ENCODE results near the gene AHCYL2. TPM values are rescaled to one million over a fixed set of nuclear protein-coding genes. Genes with fewer than 3 reads are reported as not detected.
A peak's percentile ranks its signal among the peaks of the same experiment; 100 is the strongest.

AHCYL2 gene
- total and polyA plus RNA-seq, 12 donors, result 6.6 to 57.1 (median 21.7) TPM

DNA sequence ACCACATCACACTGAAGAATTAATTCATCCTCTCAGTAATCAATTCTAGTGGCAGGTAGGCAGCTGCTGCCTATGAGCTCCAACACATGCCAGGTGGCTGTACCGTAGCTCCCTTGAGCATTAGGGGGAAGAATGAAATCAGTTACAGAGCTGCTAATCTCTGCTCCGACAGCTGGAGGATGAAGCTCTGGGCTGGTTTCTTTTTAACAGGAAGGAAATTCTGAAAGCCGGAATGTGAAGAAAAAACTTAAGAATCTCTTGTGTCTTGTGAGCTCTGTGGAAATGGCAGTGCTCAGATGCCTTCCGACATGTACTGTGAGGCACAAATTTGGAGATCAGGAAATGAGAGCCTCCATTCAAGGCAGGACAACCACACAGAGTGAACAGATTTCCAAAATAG lies 2.8 kb upstream of the AHCYL2 start:
- H3K4me1 ChIP-seq (replicated peaks in 1 of 2), result peaks cover 5 to 18% of the 10 kb centered on the region in 2 donors
- 35 to 46% (median 37%) methylated on average over 4 of the region's 4 CpGs for WGBS, 4 donors
- intact Hi-C loops (cut with DNase I), result loop anchor here (5.0 to 10.0 kb wide), 2 partner anchors 50 to 53 kb away; no protein-coding TSS in a partner anchor
- H3K9me3 ChIP-seq (replicated peaks in 1 of 3), result no peaks in the 10 kb centered on the region
- no peaks in the 10 kb centered on the region for H3K36me3 ChIP-seq (replicated peaks in 1 of 2)
- no peaks in the 10 kb centered on the region for H3K27me3 ChIP-seq
- DNase-seq, result peak in 1 of 7 donors; percentile 46
- TF ChIP-seq, protein P1, sequence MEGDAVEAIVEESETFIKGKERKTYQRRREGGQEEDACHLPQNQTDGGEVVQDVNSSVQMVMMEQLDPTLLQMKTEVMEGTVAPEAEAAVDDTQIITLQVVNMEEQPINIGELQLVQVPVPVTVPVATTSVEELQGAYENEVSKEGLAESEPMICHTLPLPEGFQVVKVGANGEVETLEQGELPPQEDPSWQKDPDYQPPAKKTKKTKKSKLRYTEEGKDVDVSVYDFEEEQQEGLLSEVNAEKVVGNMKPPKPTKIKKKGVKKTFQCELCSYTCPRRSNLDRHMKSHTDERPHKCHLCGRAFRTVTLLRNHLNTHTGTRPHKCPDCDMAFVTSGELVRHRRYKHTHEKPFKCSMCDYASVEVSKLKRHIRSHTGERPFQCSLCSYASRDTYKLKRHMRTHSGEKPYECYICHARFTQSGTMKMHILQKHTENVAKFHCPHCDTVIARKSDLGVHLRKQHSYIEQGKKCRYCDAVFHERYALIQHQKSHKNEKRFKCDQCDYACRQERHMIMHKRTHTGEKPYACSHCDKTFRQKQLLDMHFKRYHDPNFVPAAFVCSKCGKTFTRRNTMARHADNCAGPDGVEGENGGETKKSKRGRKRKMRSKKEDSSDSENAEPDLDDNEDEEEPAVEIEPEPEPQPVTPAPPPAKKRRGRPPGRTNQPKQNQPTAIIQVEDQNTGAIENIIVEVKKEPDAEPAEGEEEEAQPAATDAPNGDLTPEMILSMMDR (IDR thresholded peaks at IDR 0.05), result no peak
- TF ChIP-seq POLR2A (IDR thresholded peaks at IDR 0.05), result no peak
- no peak overlapping the region for H3K27ac ChIP-seq
- no peak overlapping the region for H3K4me3 ChIP-seq

DNA sequence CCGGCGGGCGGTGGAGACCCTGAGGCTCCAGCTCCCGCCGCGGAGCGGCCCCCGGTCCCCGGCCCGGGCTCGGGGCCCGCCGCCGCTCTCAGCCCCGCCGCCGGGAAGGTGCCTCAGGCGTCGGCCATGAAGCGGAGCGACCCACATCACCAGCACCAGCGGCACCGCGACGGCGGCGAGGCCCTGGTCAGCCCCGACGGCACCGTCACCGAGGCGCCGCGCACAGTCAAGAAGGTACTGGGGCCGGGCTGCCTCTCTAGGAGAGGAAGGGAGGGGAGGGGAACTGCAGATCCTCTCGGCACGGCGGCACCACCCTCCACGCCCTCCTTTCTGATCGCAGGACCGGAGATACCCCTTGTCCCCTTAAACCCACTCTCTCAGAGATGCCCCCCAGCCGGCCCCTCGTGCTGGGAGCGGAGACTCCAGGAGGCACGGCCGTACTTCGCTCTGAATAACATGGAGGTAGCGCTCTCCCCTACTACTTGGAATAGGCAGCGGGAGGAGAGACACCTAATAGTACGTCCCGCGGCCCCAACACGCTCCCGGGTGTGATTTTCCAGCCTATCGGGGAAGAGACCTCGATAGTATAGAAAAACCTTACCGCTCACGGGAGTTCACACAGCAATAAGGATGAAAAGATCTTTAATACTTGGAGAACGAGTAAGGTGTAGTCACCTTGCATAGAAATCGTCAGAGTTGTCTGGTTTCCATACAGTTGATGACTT lies 538 bp downstream of the AHCYL2 start:
- Histone ChIP-seq H3K4me3 (peak overlapping the region in 3 of 4 donors; percentile 48 to 79 (median 71)), H3K27ac (peak overlapping the region; percentile 21 to 97 (median 89)), H3K27me3 (no peaks in the 10 kb centered on the region), H3K9me3 (replicated peaks in 1 of 3) (no peaks in the 10 kb centered on the region), H3K4me1 (replicated peaks in 1 of 2) (peaks cover 5 to 18% of the 10 kb centered on the region in 2 donors), H3K36me3 (replicated peaks in 1 of 2) (no peaks in the 10 kb centered on the region)
- intact Hi-C loops (cut with DNase I), result loop anchor here in 1 of 2 donors (10.0 kb wide), 1 partner anchor 49 kb away; no protein-coding TSS in a partner anchor
- TF ChIP-seq POLR2A (IDR thresholded peaks at IDR 0.05), result no peak
- TF ChIP-seq, protein P1 (IDR thresholded peaks at IDR 0.05), result no peak
- WGBS, 4 donors, result 0 to 1% (median 0%) methylated on average over 5 to 60 of the region's 60 CpGs
- DNase-seq, result peak; percentile 58 to 71 (median 65)

DNA sequence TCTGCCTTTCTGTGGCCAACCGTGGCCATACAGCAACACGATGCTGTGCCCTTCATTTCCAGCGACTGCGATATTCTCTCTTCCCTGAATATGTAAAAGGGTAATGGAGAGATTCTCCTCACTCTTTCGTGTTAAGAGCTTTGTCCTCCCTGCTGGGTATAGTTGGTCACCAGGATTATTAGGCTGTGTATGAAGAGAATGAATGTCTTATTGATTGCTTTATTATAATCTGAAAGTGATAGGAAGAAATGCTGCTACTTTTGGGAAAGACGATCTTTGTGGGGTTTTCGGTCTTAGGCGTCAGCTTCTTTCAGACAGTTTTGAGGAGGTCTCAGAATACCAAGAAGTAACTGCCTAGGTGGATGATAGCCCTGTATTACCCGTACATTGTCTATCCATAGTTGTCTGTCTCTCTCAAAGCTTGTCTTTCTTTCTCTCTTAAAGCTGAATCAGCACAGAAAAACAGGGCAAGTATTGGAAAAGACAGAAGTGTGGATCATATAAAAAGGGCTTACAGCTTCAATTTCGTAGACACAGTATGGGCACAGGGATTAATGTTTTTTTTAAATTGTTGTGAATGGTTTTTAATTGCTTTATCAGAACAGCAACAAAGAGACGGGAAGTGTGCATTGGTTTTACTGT lies 1.2 kb downstream of the AHCYL2 start:
- DNase-seq, result no peak
- H3K4me3 ChIP-seq, result peak overlapping the region in 2 of 4 donors; percentile 71 to 79
- H3K4me1 ChIP-seq (replicated peaks in 1 of 2), result peaks cover 5 to 18% of the 10 kb centered on the region in 2 donors
- H3K36me3 ChIP-seq (replicated peaks in 1 of 2), result no peaks in the 10 kb centered on the region
- TF ChIP-seq, protein P1 (IDR thresholded peaks at IDR 0.05), result no peak
- no peak for TF ChIP-seq POLR2A (IDR thresholded peaks at IDR 0.05)
- H3K27me3 ChIP-seq, result no peaks in the 10 kb centered on the region
- peak overlapping the region in 2 of 5 donors; percentile 78 to 97 for H3K27ac ChIP-seq
- no peaks in the 10 kb centered on the region for H3K9me3 ChIP-seq (replicated peaks in 1 of 3)
- 15 to 33% (median 20%) methylated on average over 11 of the region's 11 CpGs for WGBS, 4 donors
- intact Hi-C loops (cut with DNase I), result loop anchor here in 1 of 2 donors (10.0 kb wide), 1 partner anchor 49 kb away; no protein-coding TSS in a partner anchor

All from adrenal gland (tissue), 12 donors.